Transverse colon (tissue), 4 donors: ENCODE data around the gene HIGD1A. TPM values are rescaled to one million over a fixed set of nuclear protein-coding genes. Genes with fewer than 3 reads are reported as not detected.

ENCODE experiments used
- DNase-seq: peaks from one replicate; pipeline ENCODE4 v3.0.0-alpha.2; 2019
- H3K27ac ChIP-seq, 4 donors: fragments of 200-600 bp; sonication (generic); 2 replicates each; pipeline ENCODE4 v1.5.1; 2016 to 2018; ENCODE audit warnings: inconsistent platforms in 4 of 4
- H3K27me3 ChIP-seq: fragments of 200-600 bp; sonication (generic); 2 replicates; pipeline ENCODE4 v1.5.1; 2017; ENCODE audit warnings: inconsistent platforms
- H3K36me3 ChIP-seq, 4 donors: fragments of 200-600 bp; sonication (generic); 2 replicates each; pipeline ENCODE4 v1.5.1; 2017 to 2019; ENCODE audit warnings: inconsistent platforms in 4 of 4
- H3K4me1 ChIP-seq, 4 donors: fragments of 200-600 bp; sonication (generic); 2 replicates each; pipeline ENCODE4 v1.5.1; 2017 to 2020; ENCODE audit warnings: inconsistent platforms in 4 of 4
- H3K4me3 ChIP-seq, 4 donors: fragments of 200-600 bp; sonication (generic); 1 replicate in 1 of 4; 2 replicates in 3 of 4; pipeline versions ENCODE4 v1.5.1 to v1.6.1; 2017 to 2019; ENCODE audit warnings: inconsistent platforms in 4 of 4
- H3K9me3 ChIP-seq, 2 donors: fragments of 200-600 bp; sonication (generic); 2 replicates each; pipeline ENCODE4 v1.5.1; 2017 to 2019; ENCODE audit warnings: inconsistent platforms in 2 of 2
- CTCF ChIP-seq, 5 experiments: fragments of 200-600 bp in 3 of 5; fragments of 450-650 bp in 2 of 5; sonication (generic) in 3 of 5; IDR thresholded peaks; 1 replicate in 2 of 5; 2 replicates in 3 of 5; pipeline ENCODE4 v1.5.1; 2016 to 2017; ENCODE audit warnings: antibody characterized with exemption in 5 of 5, inconsistent platforms in 3 of 5, mild to moderate bottlenecking in 2 of 5, moderate library complexity in 1 of 5
- EP300 ChIP-seq: sonication (generic); formaldehyde crosslinking; IDR thresholded peaks from one replicate; pipeline ENCODE4 v1.6.1; 2017; ENCODE audit warnings: antibody characterized with exemption, low read depth
- POLR2A ChIP-seq: fragments of 450-650 bp; IDR thresholded peaks from one replicate; pipeline ENCODE4 v1.6.1; 2016; ENCODE audit warnings: antibody characterized with exemption, mild to moderate bottlenecking, moderate library complexity
- POLR2AphosphoS5 ChIP-seq, 3 donors: sonication (generic); formaldehyde crosslinking; IDR thresholded peaks; one replicate each; pipeline ENCODE4 v1.6.1; 2016; ENCODE audit warnings: antibody characterized with exemption in 3 of 3
- whole genome bisulfite sequencing, 2 donors: methylation state at CpG; one replicate each; pipeline ENCODE4 v1.1.5; 2018; ENCODE audit warnings: low coverage in 1 of 2; 5-methylcytosine and 5-hydroxymethylcytosine counted together
- in situ Hi-C, 4 donors: fragments of 200-750 bp; cut with MboI; loops; one replicate each; pipeline versions ENCODE4 v1.15.0 to v1.15.1; 2017; ENCODE audit warnings: low sequenced_read_pairs in 3 of 4, low pct_ligation_motif_present in 1 of 4, low pct_unique_long_range_greater_than_20kb in 1 of 4
- intact Hi-C: fragments of 100-400 bp; cut with DNase I; formaldehyde crosslinking; loops from one replicate; pipeline ENCODE4 v1.15.1; 2023; ENCODE audit warnings: low total_unique reads
- total RNA-seq, 4 donors: library from RNA; depleted of rRNA; stranded (reverse); fragments of >200 nt; gene quantifications; one replicate each; pipeline ENCODE4 v1.1.0, GENCODE V29; 2016

The HIGD1A gene
- total RNA-seq, 4 donors from 2014 or later, result 41.4 to 518 (median 379) TPM

DNA sequence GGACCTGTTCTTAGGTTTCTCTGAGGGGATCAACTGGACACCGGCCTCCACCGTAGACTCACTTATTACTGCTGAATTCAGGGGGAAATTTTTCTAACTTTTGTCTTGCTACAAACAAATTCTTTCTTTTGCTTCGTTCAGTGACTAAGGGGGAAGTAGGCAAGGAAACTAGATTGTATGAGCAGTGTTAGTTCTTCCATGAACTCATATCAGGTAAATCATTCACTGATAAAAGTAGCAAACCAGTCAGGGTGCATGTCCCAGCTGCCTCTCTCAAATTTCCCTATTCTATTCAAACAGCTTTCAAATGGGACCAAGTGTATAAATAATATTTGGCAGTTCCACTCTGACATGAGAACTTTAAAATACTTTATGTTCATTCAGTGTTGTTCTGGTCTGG lies 23.9 kb downstream of the HIGD1A start:
- in situ Hi-C loops (loop anchor here in 2 of 4 donors (5.0 to 10.0 kb wide), 2 partner anchors 54 to 57 kb away; no protein-coding TSS in a partner anchor), intact Hi-C loops (loop anchor here (5.0 kb wide), 1 partner anchor 62 kb away; no protein-coding TSS in a partner anchor)
- DNase-seq, result no peak
- Histone ChIP-seq H3K27me3 (no peaks in the 10 kb centered on the region), H3K27ac (peak overlapping the region; percentile 53 to 75 (median 58)), H3K9me3 (no peaks in the 10 kb centered on the region), H3K4me3 (no peak overlapping the region), H3K4me1 (peaks cover 0 to 43% (median 14%) of the 10 kb centered on the region in 4 donors), H3K36me3 (peaks cover 0 to 5% (median 2%) of the 10 kb centered on the region in 4 donors)
- 63% methylated on average over 3 of the region's 3 CpGs; no CpG with 5 or more reads in 1 of the 2 donors for WGBS, 2 donors
- TF ChIP-seq POLR2A (no peak), CTCF (IDR thresholded peaks at IDR 0.05) (no peak), POLR2AphosphoS5 (IDR thresholded peaks at IDR 0.05) (no peak), EP300 (no peak)

DNA sequence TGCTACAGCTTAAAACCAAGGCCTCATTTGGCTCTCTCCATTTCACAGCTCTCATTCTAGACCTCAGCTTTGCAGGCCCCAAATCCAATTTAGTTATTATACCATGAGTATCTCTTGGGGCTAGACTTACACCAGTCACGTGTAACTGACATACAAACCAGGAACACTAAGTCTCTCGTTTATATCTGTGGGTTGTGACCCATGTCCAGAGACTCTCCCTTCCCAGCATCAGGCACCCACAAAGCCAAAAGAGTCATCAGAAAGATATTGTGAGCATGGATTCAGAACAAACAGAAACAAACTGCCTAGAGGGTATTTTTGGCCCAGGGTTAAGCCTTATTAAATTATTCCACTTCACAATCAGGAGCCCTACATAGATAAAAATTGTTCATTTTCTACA lies 25.6 kb downstream of the HIGD1A start:
- intact Hi-C loops, result no loop called here
- H3K4me3 ChIP-seq, result no peak overlapping the region
- H3K9me3 ChIP-seq, result no peaks in the 10 kb centered on the region
- no peak for DNase-seq
- H3K27ac ChIP-seq, result peak overlapping the region; percentile 45 to 61 (median 52)
- no peaks in the 10 kb centered on the region for H3K36me3 ChIP-seq
- TF ChIP-seq POLR2AphosphoS5 (IDR thresholded peaks at IDR 0.05) (peak in 2 of 3 donors; percentile 45 to 59), POLR2A (no peak)
- H3K4me1 ChIP-seq, result peaks cover 1 to 42% (median 14%) of the 10 kb centered on the region in 4 donors
- H3K27me3 ChIP-seq, result no peaks in the 10 kb centered on the region
- in situ Hi-C loops, result no loop called here
- WGBS, 2 donors, result 69 to 78% methylated on average over 2 of the region's 2 CpGs

- TF ChIP-seq POLR2A, result no peak
- no peak for TF ChIP-seq POLR2AphosphoS5 (IDR thresholded peaks at IDR 0.05)
- TF ChIP-seq CTCF (IDR thresholded peaks at IDR 0.05), result no peak
- no peak for TF ChIP-seq EP300
- Histone ChIP-seq H3K27ac (peak overlapping the region; percentile 67 to 82 (median 78)), H3K36me3 (no peaks in the 10 kb centered on the region), H3K4me3 (peak overlapping the region; percentile 26 to 53 (median 40)), H3K9me3 (no peaks in the 10 kb centered on the region), H3K4me1 (peaks cover 5 to 29% (median 15%) of the 10 kb centered on the region in 4 donors), H3K27me3 (no peaks in the 10 kb centered on the region)
- intact Hi-C loops (no loop called here), in situ Hi-C loops (loop anchor here in 1 of 4 donors (25.0 kb wide), 1 partner anchor 186 kb away; the partner anchor contains the start of genes SEC22C and SS18L2)
- WGBS, 2 donors, result 7 to 10% methylated on average over 6 of the region's 6 CpGs
- no peak for DNase-seq
These were observed 30.9 kb downstream of the HIGD1A start for GRCh38 chr3:42773409-42773751.

GRCh38 chr3:42772670-42773408 lies 31.5 kb downstream of the HIGD1A start, which contains the start of gene CCDC13:
CCDC13 (minus strand) TSS chr3:42773253; CDS start chr3:42758345, 14,908 bp downstream.
- H3K4me1 ChIP-seq, result peaks cover 5 to 24% (median 13%) of the 10 kb centered on the region in 4 donors
- in situ Hi-C loops (loop anchor here in 1 of 4 donors (25.0 kb wide), 1 partner anchor 186 kb away; the partner anchor contains the start of genes SEC22C and SS18L2), intact Hi-C loops (no loop called here)
- DNase-seq, result peak; percentile 93
- peak within 1 kb of the TSS; percentile 26 to 53 (median 40) for H3K4me3 ChIP-seq
- H3K9me3 ChIP-seq, result no peaks in the 10 kb centered on the region
- H3K36me3 ChIP-seq, result no peaks in the 10 kb centered on the region
- peak within 1 kb of the TSS; percentile 67 to 82 (median 78) for H3K27ac ChIP-seq
- H3K27me3 ChIP-seq, result no peaks in the 10 kb centered on the region
- 0 to 21% methylated on average over 6 to 36 of the region's 63 CpGs for WGBS, 2 donors
- TF ChIP-seq POLR2A, result peak; percentile 33
- TF ChIP-seq EP300, result peak; percentile 11
- TF ChIP-seq POLR2AphosphoS5 (IDR thresholded peaks at IDR 0.05), result peak; percentile 58 to 78 (median 67)
- TF ChIP-seq CTCF (IDR thresholded peaks at IDR 0.05), result no peak
